ENCODE measurements around the gene PRR27.

- TF ChIP-seq CEBPB (tag; IDR thresholded peaks at IDR 0.05) (no peak), ATF6 (CRISPR knock-in tag; IDR thresholded peaks at IDR 0.05) (no peak), ZNF23 (CRISPR knock-in tag; IDR thresholded peaks at IDR 0.05) (no peak), ZNF124 (CRISPR knock-in tag; IDR thresholded peaks at IDR 0.05) (no peak), ZFP36 (IDR thresholded peaks at IDR 0.05; ENCODE audit: low read depth, low read length, partially characterized antibody) (no peak), FOS (IDR thresholded peaks at IDR 0.05; ENCODE audit: extremely low read depth, insufficient read length) (no peak), CTCF (IDR thresholded peaks at IDR 0.05 in 2 of 3, conservative IDR thresholded peaks at IDR 0.05 in 1 of 3; ENCODE audit: insufficient read depth in 2 of 3, low read depth in 1 of 3, low read length in 3 of 3) (no peak), SMARCC2 (IDR thresholded peaks at IDR 0.05; ENCODE audit: low read depth) (no peak), PHF8 (IDR thresholded peaks at IDR 0.05; ENCODE audit: borderline replicate concordance, low read length) (no peak), EZH2 (IDR thresholded peaks at IDR 0.05; ENCODE audit: borderline replicate concordance, low read depth, low read length) (no peak), SMAD4 (CRISPR knock-in tag; conservative IDR thresholded peaks at IDR 0.05) (no peak), USF2 (CRISPR knock-in tag; IDR thresholded peaks at IDR 0.05) (no peak)
Measured at GRCh38 chr4:70195425-70195824, 41.4 kb downstream of the PRR27 start, which contains the start of gene ODAM.
